ENCODE measurements around the gene IRF2.

Gene IRF2

GRCh38 chr4:184485279-184485678 lies 10.9 kb upstream of the IRF2 start:
- Histone ChIP-seq H3K36me3 (ENCODE audit: control insufficient read depth, insufficient read depth, low read length) (no peaks in the 10 kb centered on the region), H3K79me2 (no peaks in the 10 kb centered on the region), H2AFZ (no peak overlapping the region), H3K4me1 (no peaks in the 10 kb centered on the region), H3K9ac (no peak overlapping the region), H3K9me3 (ENCODE audit: control insufficient read depth, low read length) (no peaks in the 10 kb centered on the region), H3K4me2 (ENCODE audit: low read length) (no peak overlapping the region), H3K27ac (no peak overlapping the region), H3K27me3 (ENCODE audit: control insufficient read depth, insufficient read depth, low read length) (no peaks in the 10 kb centered on the region), H3K4me3 (ENCODE audit: low read depth, low read length) (no peak overlapping the region)
- TF ChIP-seq CTCF (IDR thresholded peaks at IDR 0.05) = no peak

- Histone ChIP-seq H2AFZ (no peak overlapping the region), H3K79me2 (no peaks in the 10 kb centered on the region), H3K27me3 (ENCODE audit: control insufficient read depth, insufficient read depth, low read length) (no peaks in the 10 kb centered on the region), H3K9me3 (ENCODE audit: control insufficient read depth, low read length) (no peaks in the 10 kb centered on the region), H3K4me1 (no peaks in the 10 kb centered on the region), H3K9ac (no peak overlapping the region), H3K36me3 (ENCODE audit: control insufficient read depth, insufficient read depth, low read length) (no peaks in the 10 kb centered on the region), H3K27ac (no peak overlapping the region), H3K4me3 (ENCODE audit: low read depth, low read length) (no peak overlapping the region), H3K4me2 (ENCODE audit: low read length) (no peak overlapping the region)
- TF ChIP-seq CTCF (IDR thresholded peaks at IDR 0.05) = no peak
Measured at GRCh38 chr4:184481544-184481943, 7.2 kb upstream of the IRF2 start.

GRCh38 chr4:184479516-184479950 lies 5.2 kb upstream of the IRF2 start:
- H3K4me2 ChIP-seq (ENCODE audit: low read length) = no peak overlapping the region
- no peaks in the 10 kb centered on the region for H3K4me1 ChIP-seq
- no peak overlapping the region for H2AFZ ChIP-seq
- no peak overlapping the region for H3K27ac ChIP-seq
- H3K79me2 ChIP-seq = no peaks in the 10 kb centered on the region
- H3K4me3 ChIP-seq (ENCODE audit: low read depth, low read length) = no peak overlapping the region
- no peaks in the 10 kb centered on the region for H3K27me3 ChIP-seq (ENCODE audit: control insufficient read depth, insufficient read depth, low read length)
- no peak for TF ChIP-seq CTCF (IDR thresholded peaks at IDR 0.05)
- H3K9me3 ChIP-seq (ENCODE audit: control insufficient read depth, low read length) = no peaks in the 10 kb centered on the region
- no peak overlapping the region for H3K9ac ChIP-seq
- no peaks in the 10 kb centered on the region for H3K36me3 ChIP-seq (ENCODE audit: control insufficient read depth, insufficient read depth, low read length)

- no peak overlapping the region for H3K27ac ChIP-seq
Measured at GRCh38 chr4:184477201-184477999, 3.0 kb upstream of the IRF2 start.

More at GRCh38 chr4:184477201-184477999, 3.0 kb upstream of the IRF2 start:
- Histone ChIP-seq H3K79me2 (no peaks in the 10 kb centered on the region), H3K9me3 (ENCODE audit: control insufficient read depth, low read length) (no peaks in the 10 kb centered on the region), H3K9ac (no peak overlapping the region), H3K27me3 (ENCODE audit: control insufficient read depth, insufficient read depth, low read length) (no peaks in the 10 kb centered on the region), H3K4me1 (no peaks in the 10 kb centered on the region), H3K4me2 (ENCODE audit: low read length) (no peak overlapping the region), H2AFZ (no peak overlapping the region), H3K36me3 (ENCODE audit: control insufficient read depth, insufficient read depth, low read length) (no peaks in the 10 kb centered on the region), H3K4me3 (ENCODE audit: low read depth, low read length) (no peak overlapping the region)
- TF ChIP-seq CTCF (IDR thresholded peaks at IDR 0.05) = no peak
